WTC11 (cell line): ENCODE data around the gene UPF3A.

ENCODE experiments used
- ATF6 ChIP-seq: sonication (generic); formaldehyde crosslinking; IDR thresholded peaks from 2 replicates; pipeline ENCODE4 v1.8.1; 2023; ENCODE audit warnings: mild to moderate bottlenecking, missing genetic modification reagents
- CTCF ChIP-seq: fragments of 200-600 bp; IDR thresholded peaks from 2 replicates; pipeline ENCODE4 v1.8.0; 2022; ENCODE audit warnings: antibody characterized with exemption
- E2F1 ChIP-seq: sonication (generic); formaldehyde crosslinking; IDR thresholded peaks from 2 replicates; pipeline ENCODE4 v1.8.0; 2022; ENCODE audit warnings: mild to moderate bottlenecking, missing genetic modification reagents
- ELF4 ChIP-seq: sonication (generic); formaldehyde crosslinking; IDR thresholded peaks from 2 replicates; pipeline ENCODE4 v1.8.1; 2022; ENCODE audit warnings: low read depth, mild to moderate bottlenecking, moderate library complexity, missing genetic modification reagents
- ESRRA ChIP-seq: sonication (generic); formaldehyde crosslinking; IDR thresholded peaks from 2 replicates; pipeline ENCODE4 v1.8.1; 2022; ENCODE audit warnings: mild to moderate bottlenecking, missing genetic modification reagents, borderline replicate concordance
- HMGXB4 ChIP-seq: sonication (generic); formaldehyde crosslinking; IDR thresholded peaks from 2 replicates; pipeline ENCODE4 v1.8.1; 2023; ENCODE audit warnings: mild to moderate bottlenecking, moderate library complexity, missing genetic modification reagents
- JUN ChIP-seq: sonication (generic); formaldehyde crosslinking; IDR thresholded peaks from 2 replicates; pipeline ENCODE4 v1.8.0; 2023; ENCODE audit warnings: mild to moderate bottlenecking, missing genetic modification reagents
- NFE2L1 ChIP-seq: sonication (generic); formaldehyde crosslinking; IDR thresholded peaks from 2 replicates; pipeline ENCODE4 v1.8.1; 2023; ENCODE audit warnings: missing genetic modification reagents
- RORB ChIP-seq: fragments of 250-450 bp; sonication (Bioruptor Pico); IDR thresholded peaks from 2 replicates; pipeline ENCODE4 v1.9.0; 2021; ENCODE audit warnings: mild to moderate bottlenecking
- ZNF512 ChIP-seq: sonication (generic); formaldehyde crosslinking; IDR thresholded peaks from 2 replicates; pipeline ENCODE4 v1.8.1; 2022; ENCODE audit warnings: missing genetic modification reagents, borderline replicate concordance

GRCh38 chr13:114231886-114232285, 49.5 kb upstream of the UPF3A start:
- TF ChIP-seq E2F1 (CRISPR knock-in tag) (no peak), ELF4 (CRISPR knock-in tag) (no peak), ATF6 (no peak), ESRRA (CRISPR knock-in tag) (no peak), HMGXB4 (CRISPR knock-in tag) (no peak), CTCF (no peak), JUN (no peak), NFE2L1 (CRISPR knock-in tag) (no peak), RORB (CRISPR knock-in tag) (no peak), ZNF512 (no peak)
